ENCODE results near the gene TGM2.

DNA sequence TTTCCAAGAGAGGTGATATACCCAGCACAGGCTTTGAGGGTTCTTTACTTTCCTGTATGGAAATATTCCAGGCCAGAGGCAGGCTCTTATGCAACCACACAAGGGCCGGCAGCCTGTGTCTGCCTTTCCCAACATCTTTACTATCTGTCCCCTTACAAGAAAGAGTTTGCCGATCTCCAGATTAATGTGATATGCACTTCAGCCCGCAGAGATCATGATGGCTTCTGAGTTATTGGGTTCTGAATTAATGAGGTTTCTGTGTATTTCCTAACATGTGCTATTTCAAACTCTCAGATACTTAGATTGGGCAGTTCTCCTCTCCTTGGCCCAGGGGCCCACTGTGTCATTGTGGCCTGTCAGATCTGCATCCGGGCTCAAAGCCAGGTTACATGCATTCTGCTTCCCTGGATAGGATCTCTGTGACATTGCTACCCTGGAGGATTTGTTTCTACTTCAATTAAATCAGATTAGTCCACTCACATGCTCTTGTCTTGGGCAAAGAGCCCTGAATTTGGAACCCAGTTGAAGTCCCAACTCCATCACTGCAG, 56.6 kb downstream of the TGM2 start:
- TF ChIP-seq, protein P1, sequence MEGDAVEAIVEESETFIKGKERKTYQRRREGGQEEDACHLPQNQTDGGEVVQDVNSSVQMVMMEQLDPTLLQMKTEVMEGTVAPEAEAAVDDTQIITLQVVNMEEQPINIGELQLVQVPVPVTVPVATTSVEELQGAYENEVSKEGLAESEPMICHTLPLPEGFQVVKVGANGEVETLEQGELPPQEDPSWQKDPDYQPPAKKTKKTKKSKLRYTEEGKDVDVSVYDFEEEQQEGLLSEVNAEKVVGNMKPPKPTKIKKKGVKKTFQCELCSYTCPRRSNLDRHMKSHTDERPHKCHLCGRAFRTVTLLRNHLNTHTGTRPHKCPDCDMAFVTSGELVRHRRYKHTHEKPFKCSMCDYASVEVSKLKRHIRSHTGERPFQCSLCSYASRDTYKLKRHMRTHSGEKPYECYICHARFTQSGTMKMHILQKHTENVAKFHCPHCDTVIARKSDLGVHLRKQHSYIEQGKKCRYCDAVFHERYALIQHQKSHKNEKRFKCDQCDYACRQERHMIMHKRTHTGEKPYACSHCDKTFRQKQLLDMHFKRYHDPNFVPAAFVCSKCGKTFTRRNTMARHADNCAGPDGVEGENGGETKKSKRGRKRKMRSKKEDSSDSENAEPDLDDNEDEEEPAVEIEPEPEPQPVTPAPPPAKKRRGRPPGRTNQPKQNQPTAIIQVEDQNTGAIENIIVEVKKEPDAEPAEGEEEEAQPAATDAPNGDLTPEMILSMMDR (tag by site-specific recombination; IDR thresholded peaks at IDR 0.05): no peak
- TF ChIP-seq, protein P2, sequence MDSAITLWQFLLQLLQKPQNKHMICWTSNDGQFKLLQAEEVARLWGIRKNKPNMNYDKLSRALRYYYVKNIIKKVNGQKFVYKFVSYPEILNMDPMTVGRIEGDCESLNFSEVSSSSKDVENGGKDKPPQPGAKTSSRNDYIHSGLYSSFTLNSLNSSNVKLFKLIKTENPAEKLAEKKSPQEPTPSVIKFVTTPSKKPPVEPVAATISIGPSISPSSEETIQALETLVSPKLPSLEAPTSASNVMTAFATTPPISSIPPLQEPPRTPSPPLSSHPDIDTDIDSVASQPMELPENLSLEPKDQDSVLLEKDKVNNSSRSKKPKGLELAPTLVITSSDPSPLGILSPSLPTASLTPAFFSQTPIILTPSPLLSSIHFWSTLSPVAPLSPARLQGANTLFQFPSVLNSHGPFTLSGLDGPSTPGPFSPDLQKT (IDR thresholded peaks at IDR 0.05; ENCODE audit: borderline replicate concordance, low read depth, low read length): no peak
- TF ChIP-seq ZBTB8A (tag by site-specific recombination; IDR thresholded peaks at IDR 0.05) (no peak), ZFHX2 (tag by site-specific recombination; conservative IDR thresholded peaks at IDR 0.05) (no peak), ZNF121 (tag by site-specific recombination; IDR thresholded peaks at IDR 0.05) (no peak), ZNF2 (tag by site-specific recombination; IDR thresholded peaks at IDR 0.05) (no peak), ZNF302 (tag by site-specific recombination; IDR thresholded peaks at IDR 0.05; ENCODE audit: low read depth) (no peak), BCL11A (tag by site-specific recombination; IDR thresholded peaks at IDR 0.05; ENCODE audit: low read depth) (no peak)
- TF ChIP-seq, protein P3, sequence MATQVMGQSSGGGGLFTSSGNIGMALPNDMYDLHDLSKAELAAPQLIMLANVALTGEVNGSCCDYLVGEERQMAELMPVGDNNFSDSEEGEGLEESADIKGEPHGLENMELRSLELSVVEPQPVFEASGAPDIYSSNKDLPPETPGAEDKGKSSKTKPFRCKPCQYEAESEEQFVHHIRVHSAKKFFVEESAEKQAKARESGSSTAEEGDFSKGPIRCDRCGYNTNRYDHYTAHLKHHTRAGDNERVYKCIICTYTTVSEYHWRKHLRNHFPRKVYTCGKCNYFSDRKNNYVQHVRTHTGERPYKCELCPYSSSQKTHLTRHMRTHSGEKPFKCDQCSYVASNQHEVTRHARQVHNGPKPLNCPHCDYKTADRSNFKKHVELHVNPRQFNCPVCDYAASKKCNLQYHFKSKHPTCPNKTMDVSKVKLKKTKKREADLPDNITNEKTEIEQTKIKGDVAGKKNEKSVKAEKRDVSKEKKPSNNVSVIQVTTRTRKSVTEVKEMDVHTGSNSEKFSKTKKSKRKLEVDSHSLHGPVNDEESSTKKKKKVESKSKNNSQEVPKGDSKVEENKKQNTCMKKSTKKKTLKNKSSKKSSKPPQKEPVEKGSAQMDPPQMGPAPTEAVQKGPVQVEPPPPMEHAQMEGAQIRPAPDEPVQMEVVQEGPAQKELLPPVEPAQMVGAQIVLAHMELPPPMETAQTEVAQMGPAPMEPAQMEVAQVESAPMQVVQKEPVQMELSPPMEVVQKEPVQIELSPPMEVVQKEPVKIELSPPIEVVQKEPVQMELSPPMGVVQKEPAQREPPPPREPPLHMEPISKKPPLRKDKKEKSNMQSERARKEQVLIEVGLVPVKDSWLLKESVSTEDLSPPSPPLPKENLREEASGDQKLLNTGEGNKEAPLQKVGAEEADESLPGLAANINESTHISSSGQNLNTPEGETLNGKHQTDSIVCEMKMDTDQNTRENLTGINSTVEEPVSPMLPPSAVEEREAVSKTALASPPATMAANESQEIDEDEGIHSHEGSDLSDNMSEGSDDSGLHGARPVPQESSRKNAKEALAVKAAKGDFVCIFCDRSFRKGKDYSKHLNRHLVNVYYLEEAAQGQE (tag by site-specific recombination; IDR thresholded peaks at IDR 0.05): no peak
- TF ChIP-seq, protein P4, sequence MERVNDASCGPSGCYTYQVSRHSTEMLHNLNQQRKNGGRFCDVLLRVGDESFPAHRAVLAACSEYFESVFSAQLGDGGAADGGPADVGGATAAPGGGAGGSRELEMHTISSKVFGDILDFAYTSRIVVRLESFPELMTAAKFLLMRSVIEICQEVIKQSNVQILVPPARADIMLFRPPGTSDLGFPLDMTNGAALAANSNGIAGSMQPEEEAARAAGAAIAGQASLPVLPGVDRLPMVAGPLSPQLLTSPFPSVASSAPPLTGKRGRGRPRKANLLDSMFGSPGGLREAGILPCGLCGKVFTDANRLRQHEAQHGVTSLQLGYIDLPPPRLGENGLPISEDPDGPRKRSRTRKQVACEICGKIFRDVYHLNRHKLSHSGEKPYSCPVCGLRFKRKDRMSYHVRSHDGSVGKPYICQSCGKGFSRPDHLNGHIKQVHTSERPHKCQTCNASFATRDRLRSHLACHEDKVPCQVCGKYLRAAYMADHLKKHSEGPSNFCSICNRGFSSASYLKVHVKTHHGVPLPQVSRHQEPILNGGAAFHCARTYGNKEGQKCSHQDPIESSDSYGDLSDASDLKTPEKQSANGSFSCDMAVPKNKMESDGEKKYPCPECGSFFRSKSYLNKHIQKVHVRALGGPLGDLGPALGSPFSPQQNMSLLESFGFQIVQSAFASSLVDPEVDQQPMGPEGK (tag by site-specific recombination; IDR thresholded peaks at IDR 0.05): no peak
